SK-N-MC (cell line): ENCODE measurements around the gene SAXO2.

Experiments
- EZH2 ChIP-seq: fragments of 200-600 bp; sonication (generic); IDR thresholded peaks from one replicate; pipeline ENCODE4 v1.6.1; 2017; ENCODE audit warnings: antibody characterized with exemption
- POLR2AphosphoS5 ChIP-seq: IDR thresholded peaks from 2 replicates; pipeline ENCODE4 v1.6.1; 2012; ENCODE audit warnings: mild to moderate bottlenecking, low read depth, low read length, borderline replicate concordance

DNA sequence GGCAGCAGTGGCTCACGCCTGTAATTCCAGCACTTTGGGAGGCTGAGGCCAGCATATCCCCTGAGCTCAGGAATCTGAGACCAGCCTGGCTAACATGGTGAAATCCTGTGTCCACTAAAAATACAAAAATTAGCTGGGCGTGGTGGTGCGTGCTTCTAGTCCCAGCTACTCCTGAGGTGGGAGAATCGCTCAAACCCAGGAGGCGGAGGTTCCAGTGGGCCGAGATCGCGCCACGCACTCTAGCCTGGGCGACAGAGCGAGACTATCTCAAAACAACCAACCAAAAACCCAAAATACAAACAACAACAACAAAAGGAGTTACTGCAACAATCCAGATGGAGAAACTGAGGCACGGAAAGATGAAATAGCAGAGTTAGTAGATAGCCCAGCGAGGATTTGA is 35.4 kb downstream of the SAXO2 start:
- TF ChIP-seq POLR2AphosphoS5 (no peak), EZH2 (no peak)
